Femur (tissue), 1 donor: ENCODE measurements around the gene FCAMR.
A peak's percentile ranks its signal among the peaks of the same experiment; 100 is the strongest.

Experiments
- DNase-seq: peaks from one replicate; pipeline ENCODE4 v3.0.0-alpha.2; 2017

FCAMR gene

DNA sequence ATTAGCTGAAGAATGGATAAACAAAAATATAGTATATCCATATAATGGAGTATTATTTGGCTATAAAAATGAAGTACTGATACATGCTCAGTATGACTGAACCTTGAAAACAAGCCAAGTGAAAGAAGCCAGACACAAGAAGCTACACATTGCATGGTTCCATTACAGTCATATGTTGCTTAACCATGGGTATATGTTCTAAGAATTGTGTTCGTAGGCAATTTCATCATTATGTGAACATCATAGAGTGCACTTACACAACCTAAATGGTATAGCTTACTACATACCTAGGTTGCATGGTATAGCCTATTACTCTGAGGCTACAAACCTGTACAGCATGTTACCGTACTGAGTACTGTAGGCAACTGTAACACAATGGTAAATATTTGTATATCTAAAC, 28.6 kb upstream of the FCAMR start:
- no peak for DNase-seq

DNA sequence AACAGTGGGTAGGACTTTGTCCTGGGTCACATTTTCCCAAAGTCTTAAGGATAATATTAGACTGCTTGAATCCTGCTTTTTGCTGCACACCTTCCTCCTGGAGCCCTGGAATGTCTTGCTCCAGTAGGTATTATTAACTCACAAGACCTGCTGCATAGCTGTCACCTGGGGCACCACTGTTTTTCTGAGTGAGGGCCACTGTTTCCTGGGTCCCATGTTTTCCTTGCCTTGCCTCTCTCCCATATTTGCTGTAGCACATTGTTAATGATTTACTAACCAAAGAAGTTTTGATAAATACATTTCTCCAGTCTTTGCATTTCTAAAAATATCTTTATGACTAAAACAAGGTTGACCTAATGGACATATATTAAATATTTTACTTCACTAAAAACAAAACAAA, 22.5 kb upstream of the FCAMR start:
- DNase-seq: no peak

DNA sequence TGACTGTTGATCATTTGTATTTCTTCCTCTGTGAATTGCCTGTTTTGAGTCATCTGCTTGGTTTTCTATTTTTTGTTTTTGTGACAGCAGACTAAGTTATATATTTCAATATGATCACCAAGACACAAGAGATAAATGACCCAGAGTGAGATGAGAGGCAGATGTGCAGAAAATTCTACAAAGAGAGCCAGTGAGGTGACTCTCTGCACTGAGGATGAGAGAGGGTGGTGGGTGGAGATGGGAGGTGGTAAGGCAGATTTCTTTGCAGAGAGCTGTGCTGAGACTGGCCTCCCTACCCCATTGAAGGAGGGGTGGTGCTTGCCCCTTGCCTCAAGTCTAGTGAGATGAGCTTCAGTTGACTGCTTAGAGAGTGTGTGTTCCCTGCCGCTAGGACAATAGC, 17.6 kb upstream of the FCAMR start:
- DNase-seq: no peak

DNA sequence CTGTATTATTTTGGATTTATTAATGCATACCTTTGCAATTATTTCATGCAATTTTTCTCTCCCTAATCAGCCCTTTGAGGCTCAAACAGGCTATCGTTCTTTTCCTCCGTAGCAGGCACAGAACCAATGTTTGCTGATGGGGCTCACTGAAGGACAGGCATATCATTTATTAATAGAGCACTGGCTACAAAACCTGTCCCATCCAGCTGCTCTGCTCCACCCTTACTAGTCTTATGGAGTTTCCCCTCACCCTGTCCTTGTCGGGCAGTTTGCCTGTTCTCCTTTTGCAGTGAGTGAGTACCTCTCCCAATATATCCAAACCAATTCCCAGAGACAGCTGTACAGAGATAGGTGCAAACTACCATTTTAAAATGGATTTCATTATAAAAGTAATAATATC, 16.6 kb upstream of the FCAMR start:
- DNase-seq: no peak

DNA sequence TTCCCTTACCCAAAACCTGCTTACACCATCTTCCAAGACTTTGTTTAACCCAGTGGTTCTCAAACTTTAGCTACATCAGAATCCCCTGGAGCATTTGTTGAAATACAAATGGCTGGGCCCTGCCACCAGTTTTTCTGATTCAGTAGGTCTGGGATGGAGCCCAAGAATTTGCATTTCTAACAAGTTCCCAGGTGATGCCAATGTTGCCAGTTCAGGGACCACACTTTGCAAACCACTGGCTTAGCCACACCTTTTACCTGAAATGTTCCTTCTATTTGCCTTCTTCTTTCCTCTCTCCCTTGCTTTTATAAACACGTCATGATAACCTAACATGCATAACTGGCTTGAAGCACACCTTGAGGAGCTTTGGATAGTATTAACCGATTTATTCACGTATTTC, 16.1 kb upstream of the FCAMR start:
- no peak for DNase-seq

DNA sequence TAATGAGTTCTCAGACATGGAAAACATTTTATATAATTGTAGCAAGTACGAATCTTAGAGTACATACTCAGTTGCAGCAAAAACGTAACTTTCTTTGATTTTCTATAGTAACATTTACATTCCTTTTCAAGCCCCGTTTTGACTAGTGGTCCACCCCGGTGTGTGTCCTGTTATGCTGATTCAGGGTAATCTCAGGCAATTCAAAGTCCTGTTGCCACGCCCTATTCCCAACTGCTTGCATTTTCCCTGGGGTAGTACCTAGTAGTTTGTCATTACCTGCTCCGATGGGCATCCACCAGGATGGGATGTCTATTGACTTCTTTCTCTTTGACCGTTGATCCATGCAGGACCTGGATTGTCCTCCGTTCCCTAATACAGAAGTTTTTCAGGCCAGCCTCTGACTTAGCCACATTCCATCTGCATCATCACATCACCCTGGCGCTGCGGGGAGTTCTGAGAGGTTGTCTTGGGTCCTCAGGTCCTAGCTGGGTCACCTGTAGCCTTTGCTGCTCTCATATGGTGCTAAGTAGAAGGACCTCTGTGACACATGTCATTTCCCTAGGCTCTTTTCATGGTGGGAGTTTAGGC, 15.0 kb upstream of the FCAMR start:
- DNase-seq: no peak

DNA sequence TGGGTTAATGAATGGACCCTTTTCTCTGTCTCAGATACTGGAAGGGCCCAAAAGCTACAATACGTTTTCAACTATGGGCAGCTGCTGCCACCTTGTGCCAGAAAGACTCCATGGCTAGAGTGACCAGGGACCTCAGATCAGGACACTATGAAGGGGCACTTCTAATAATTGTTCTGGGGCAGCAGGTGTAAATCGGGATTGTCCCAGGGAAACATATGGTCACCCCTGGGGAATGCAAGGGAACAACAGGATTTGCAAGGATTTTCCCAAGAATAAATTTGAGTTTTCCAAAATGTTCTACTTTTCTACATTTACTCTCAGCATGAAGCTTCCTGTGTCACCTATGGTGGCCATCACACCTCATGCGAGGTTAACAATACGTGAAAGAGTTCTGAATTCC, 12.0 kb upstream of the FCAMR start:
- peak; percentile 57 for DNase-seq

DNA sequence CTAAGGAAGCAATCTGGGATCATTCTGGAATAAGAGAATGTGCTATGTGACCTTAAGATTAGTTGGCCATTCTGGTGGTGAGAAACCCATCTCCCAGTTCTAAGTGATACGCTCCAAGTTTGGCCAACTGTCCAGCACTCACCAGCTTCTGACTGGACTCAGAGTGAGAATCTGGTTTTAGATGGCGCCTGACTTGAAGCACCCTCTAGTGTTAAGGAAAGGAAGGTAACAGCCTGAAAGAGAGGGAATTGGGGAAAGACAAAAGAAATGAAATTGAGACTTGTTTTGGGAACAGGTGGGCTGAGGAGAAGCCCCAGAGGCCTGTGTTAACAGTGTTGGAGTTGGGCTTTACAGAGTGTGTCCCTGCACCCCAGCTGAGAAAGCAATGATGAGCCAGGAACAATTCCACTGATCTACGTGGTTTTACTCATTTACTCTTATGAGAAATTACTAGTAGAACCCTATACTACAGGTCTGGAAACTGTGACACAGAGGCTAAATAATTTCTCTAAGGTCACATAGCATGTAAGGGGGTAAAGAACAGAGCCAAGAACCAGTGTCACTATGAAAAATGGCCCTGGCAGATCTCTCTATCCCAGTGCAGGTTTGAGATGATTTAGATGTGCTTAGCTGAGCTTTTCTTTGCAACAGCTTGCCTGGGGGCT, 9.3 kb upstream of the FCAMR start:
- no peak for DNase-seq

DNA sequence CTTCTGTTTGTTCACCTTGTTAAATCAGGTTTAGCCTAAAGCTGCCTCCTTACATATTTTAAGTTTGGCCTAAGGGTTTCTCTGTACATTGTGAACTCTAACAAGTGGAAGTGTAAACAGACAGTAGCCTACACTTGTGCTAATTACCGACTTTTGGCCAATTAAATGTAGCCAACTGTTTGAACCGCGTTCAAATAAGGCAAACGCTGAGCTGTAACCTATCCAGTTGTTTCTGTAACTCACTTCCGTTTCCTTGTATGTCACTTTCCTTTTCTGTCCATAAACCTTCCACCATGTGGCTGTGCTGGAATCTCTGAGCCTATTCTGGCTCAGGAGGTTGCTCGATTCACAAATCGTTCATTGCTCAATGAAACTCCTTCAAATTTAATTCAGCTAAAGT, 8.0 kb upstream of the FCAMR start:
- no peak for DNase-seq

DNA sequence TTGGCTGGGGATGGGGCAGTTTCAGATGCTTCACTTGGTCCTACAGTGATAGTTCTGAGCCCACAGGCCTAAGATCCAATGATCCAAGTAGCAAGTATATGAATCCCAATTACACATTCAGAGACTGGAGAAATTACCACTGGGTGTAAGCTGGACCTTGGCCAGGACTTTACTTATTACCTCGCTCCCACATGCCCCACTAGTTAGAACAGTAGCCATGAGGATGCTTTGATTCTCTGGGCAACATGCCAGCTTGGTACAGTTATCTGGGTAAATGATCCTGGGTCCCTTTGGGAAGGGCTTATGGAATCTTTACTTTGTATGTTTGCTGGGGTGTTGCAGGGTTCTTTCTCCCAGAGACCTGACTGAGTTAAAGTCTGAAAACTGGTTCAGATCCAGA, 5.0 kb upstream of the FCAMR start:
- no peak for DNase-seq

DNA sequence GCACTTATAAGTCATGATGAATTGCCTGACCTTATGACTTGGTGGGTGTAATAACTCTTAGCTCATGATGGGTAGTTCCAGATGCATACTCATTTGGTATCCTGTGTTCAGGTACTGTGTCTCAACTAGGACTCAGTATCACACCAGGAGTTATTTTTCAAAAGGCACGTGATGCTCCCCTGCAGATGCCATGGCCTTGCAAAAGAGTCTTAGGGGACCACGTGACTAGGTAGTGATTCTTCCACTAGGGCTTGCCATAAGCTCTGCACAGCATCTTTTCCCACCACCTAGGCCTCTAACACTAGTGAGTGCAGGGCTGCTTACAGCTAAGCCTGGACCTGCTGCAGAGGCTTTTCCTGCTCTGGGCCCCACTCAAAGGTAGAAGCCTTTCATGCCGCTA, 3.9 kb upstream of the FCAMR start:
- no peak for DNase-seq

DNA sequence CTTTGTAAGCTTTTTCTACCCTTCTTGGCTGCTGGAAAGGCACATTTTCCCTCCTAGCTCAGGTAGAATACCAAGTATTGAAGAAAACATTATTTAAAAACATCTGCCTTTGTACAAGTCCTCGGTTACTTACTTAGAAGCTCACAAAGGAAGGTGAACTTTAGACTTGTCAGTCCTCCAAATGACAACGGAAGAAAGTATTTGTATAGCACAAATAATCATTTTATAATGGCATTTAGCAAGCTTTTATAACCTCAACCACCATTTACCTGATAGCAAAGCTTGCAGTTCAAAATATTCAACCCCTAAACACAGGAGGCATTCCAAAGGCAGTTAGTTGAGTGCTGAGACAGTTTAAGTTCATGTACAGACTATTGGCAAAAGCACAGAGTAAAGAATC, 2.5 kb upstream of the FCAMR start:
- no peak for DNase-seq

DNA sequence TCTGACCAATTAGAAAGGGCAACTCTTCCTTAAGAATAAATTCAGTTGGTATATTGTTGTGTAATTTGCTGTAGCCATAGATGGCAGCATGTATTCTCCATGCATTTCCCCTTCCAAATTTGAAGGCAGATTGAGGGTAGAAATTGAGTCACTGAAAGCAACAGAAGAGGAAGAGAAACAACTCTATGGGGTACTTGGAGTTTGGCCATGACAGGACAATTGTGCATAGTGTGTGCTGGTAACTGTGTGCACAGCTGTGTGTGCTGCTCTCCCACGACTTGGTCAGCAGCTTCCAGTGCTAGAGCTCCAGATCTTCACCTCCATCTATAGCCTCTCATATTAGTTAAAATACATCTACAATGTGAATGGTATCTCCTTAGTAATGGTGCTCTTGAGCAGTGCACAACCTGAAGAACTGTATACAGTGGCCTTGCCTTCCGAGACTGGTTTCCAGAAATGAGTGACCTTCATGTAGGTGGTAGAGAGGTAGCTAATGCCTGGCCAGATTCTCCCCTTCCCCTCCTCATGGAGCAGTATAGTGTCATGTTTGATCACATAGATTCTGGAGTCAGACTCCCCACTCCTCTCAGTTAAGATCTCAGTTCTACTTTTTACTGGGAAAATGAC, 882 bp upstream of the FCAMR start:
- no peak for DNase-seq

DNA sequence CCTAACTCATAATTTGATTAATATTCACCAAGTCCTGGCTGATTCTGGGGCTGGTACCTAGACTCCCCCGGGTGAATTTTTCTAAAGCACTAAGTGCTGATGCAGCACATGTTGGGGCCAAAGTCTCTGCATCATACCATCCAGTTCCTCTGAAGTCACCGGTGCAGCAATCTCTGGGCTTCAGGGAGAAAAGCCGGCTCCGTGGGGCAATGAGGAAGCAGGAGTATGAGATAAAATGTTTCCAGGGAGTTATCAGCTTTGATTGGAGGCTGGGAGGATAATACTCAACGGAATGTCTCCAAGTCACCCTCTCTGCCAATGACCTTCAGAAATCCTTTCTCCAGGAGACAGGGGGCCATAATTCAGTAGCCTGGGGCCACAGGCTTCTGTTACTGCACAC, 1.2 kb downstream of the FCAMR start:
- DNase-seq: no peak

DNA sequence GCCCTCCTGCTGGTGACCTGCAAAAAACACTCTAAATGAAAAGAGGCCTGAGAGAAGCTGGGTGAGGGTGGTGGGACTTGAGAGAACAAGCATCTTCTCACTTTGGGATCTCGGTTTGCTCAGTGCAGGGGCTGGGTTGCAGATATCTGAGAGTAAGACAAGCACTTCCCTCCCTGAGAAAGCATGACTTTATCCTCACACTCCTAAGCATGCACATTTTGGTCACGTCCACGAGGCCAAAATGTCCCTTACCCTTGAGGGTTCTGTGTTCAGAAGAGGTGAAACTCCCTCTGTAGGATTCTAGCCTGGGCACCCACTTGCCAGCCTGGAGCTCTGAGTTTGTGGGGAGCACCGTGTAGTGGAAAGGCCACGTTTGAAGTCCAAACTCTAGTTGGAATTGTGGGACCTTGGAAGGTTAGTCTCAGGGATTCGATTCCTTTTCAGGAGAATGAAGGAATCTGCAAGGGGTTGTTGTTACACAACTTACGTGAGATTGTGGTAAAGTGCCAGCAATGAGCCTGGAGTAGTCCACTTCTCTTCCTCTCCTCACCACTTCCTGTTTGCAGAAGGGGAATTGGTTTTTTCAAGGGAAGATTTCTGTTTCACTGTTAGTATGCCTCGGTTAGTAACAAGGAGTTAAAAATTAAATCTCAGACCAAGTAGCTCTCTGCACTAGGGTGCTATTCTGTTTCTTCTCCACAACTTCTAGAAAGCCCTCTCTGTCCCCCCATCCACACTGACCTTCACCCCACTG, 3.0 kb downstream of the FCAMR start:
- no peak for DNase-seq

DNA sequence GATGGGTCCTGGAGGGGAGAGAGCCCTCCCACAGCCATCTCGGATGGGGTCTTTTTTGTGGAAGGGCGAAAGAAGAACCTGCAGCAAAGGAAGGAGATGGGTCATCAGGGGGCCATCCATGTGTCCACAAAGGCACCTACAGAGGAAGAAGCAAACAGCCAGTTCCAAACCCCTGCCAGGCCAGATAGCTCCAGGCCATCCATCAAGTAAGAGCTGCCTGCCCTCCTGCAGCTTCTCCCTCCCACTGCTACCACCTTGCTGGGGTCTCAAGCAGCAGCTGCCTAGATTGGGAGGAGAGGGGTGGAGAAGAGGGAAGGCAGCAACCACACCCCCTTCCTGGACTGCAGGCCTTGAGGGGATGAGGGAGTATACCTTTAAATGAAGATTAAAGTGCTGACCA, 4.5 kb downstream of the FCAMR start:
- DNase-seq: no peak

DNA sequence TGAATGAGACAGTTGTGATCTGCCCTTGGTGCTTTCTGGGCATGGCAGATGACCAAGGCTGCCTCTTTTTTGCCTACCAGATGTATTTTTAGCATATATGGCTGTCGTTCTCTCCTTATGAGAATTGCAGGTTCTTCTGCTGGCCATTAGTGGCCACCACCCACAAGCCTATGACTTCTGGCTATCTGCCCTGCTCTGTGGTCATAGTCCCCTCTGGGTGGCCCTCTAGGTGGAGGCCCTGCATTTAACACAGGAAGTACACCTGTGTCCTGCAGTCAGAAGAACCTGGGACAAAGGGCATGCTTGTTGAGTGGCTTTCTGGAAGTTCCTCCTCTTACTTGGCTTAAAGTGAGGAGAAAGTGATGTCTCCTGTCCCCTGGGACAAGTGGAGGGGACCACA, 6.5 kb downstream of the FCAMR start:
- DNase-seq: no peak

DNA sequence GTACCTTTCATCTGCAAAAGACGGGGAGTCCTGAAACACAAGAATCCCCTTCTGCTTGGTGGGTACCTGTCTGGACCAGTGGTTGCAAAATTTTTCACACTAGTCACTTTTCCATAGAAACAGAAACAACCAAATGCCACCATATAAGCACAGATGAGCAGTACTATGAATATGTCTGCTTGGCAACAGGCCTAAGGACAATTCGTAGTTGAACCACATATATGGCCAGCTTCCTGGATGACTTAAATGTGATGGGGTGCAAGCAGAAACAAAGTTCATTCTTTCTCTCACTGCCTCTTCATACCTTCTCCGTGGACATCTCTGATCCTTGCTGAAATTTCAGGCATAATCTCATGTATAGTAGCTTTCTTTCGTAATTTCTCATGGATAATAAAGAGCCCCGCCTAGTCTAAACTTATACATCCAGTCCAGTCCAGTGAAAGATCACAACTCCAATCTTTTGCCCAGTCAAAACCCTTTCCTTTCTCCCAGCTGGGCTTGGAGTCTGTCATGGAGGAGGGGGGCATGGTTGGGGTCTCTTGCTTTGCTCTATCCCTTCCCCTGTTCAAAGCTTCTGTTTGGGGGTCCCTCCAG, 7.0 kb downstream of the FCAMR start:
- DNase-seq: no peak

DNA sequence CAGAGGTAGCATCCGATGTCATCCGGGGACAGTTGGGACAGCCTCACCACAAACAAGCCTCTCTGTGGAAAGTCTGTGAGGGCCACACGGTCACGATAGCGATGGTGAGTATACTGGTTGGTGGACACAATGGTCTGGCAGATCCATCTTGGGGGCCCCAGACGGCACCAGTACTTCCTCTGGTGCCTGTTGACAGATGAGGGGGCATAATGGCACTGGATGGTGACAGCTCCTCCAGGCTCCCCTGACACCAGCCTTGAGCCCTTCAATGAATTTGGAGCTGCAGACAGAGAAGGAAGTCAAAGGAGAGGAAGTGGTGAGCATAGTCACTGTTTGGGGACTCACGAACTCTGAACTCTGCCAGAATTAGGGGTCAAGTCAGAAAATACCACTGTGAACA, 8.0 kb downstream of the FCAMR start:
- DNase-seq: no peak

DNA sequence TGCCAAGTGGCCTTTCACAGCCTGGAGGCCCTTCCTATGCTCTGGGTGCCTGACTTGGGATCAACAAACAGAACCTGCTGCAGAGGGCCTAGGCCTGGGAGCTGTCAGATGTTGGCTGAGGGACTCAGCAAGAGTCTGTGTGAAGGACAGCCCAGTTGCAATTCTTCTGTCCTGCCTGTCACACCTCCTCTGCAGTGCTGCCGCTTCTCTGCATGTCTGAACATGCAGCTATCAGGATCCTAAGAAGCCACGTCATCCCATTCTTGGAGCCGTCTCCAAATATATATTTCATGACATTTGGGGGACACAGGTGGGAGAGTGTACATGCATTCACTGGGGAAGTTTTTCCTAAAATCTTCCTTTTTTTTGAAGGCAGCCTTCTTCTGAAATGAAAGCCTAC, 8.6 kb downstream of the FCAMR start:
- no peak for DNase-seq

DNA sequence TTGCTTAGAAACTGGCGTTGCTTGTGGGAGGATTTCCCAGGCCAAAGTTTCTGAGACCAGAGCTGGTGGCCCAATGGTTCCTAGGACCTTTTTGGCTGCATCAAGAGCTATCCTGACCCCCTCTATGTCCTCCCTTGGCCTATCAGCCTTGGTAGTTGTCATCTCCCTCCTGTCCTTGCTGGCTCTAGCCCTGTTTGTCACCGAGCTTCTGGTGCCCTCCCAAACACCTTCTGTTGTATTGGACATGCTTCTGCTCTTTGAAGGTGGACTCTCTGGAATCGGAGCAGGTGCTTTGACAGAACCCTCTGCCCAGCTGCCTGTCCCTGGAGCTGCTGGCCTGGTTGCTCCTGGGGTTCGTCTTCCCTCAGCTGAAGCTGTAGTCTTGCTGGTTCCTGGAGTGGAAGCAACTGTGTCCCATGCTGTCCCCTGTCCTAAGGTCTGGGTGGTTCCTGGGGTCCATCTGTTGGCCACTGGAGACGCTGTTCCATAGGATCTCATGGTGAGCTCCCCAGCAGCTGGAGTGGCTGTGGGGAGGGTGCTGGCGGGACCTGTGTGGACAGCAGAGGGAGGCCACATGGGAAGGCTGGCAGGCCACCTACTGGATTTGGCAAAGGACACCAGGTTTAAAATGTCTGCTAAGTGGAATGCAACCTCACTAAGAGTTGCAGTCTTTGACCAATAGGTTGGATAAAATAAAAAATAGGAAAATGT, 9.4 kb downstream of the FCAMR start:
- no peak for DNase-seq

DNA sequence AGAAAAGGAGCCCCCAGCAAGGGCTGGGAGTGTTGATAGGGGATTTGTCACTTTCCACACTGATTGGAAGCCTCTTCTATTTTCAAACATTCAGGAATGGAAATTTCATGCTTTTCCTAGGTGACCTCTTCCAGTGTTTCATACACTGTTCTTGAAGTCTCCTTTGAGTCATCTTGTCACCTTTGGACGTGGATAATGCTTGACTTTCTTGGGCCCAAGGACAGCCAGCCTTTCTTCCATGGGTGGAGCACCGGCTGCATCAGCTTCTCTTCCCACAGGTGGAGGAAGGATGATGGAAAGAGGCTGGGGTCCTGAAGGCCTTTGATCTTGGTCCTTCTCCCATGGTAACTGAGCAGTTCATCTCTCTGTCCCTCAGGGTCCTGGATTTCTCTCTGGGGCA, 12.1 kb downstream of the FCAMR start:
- no peak for DNase-seq

DNA sequence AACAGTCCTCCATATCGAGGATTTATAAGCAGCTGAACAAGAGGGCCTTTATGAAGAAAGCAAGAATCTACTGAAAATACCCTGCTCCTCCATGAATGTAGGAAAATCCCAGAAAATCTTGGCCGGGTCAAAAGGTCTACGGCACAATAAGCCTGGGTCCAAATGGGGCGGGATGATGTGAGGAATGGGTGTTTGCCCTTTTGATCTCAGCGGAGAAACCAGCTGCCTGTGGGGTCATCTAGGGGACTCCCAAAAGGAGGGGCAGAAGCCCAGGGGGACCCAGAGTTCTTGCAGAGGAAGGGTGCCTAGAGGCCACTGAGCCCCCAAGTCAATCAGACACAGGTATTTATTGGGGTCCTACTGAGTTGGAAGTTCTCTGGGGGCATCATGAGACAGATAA, 12.6 kb downstream of the FCAMR start:
- no peak for DNase-seq
